Stomach smooth muscle (tissue), 2 donors: ENCODE measurements around the gene CANX.
"Not testable (repeated sequence)": the region's sequence is repeated elsewhere in the genome, so short reads cannot be mapped to it uniquely, and the experiment has no call there.

ENCODE experiments used
- H3K27ac ChIP-seq: one replicate; pipeline ENCODE4 v1.7.0; 2013; ENCODE audit warnings: mild to moderate bottlenecking, low read length, inconsistent platforms
- H3K27me3 ChIP-seq, 2 donors: one replicate each; pipeline ENCODE4 v1.7.0; 2013; ENCODE audit warnings: low read length in 2 of 2; ENCODE audit not compliant: insufficient read depth in 2 of 2, control insufficient read depth in 1 of 2
- H3K36me3 ChIP-seq, 2 donors: one replicate each; pipeline ENCODE4 v1.7.0; 2013; ENCODE audit warnings: low read length in 2 of 2; ENCODE audit not compliant: control insufficient read depth in 2 of 2, insufficient read depth in 2 of 2
- H3K4me1 ChIP-seq: one replicate; pipeline ENCODE4 v1.7.0; 2013; ENCODE audit warnings: low read length; ENCODE audit not compliant: control insufficient read depth, insufficient read depth
- H3K4me3 ChIP-seq, 2 donors: one replicate each; pipeline ENCODE4 v1.7.0; 2013; ENCODE audit warnings: low read length in 2 of 2
- H3K9ac ChIP-seq, 2 donors: one replicate each; pipeline ENCODE4 v1.7.0; 2013; ENCODE audit warnings: low read length in 2 of 2, mild to moderate bottlenecking in 1 of 2
- H3K9me3 ChIP-seq, 2 donors: one replicate each; pipeline ENCODE4 v1.7.0; 2013; ENCODE audit warnings: low read length in 2 of 2; ENCODE audit not compliant: control insufficient read depth in 2 of 2
- donor health status: healthy.
- donor health status: Pancreatic carcinoma.

CANX gene

GRCh38 chr5:179732918-179733771, 34.4 kb downstream of the CANX start:
- Histone ChIP-seq H3K27me3 (no peaks in the 10 kb centered on the region), H3K36me3 (peaks cover 7 to 15% of the 10 kb centered on the region in 2 donors), H3K4me1 (peaks cover 18% of the 10 kb centered on the region), H3K9me3 (no peaks in the 10 kb centered on the region), H3K9ac (peak overlapping the region; percentile 70 to 83), H3K27ac (peak overlapping the region; percentile 76), H3K4me3 (peak overlapping the region; percentile 87 to 96)

GRCh38 chr5:179733772-179734126, 35.0 kb downstream of the CANX start:
- peak overlapping the region; percentile 87 to 96 for H3K4me3 ChIP-seq
- H3K9me3 ChIP-seq: no peaks in the 10 kb centered on the region
- peak overlapping the region; percentile 61 for H3K27ac ChIP-seq
- peak overlapping the region; percentile 70 to 81 for H3K9ac ChIP-seq
- peaks cover 18% of the 10 kb centered on the region for H3K4me1 ChIP-seq
- H3K27me3 ChIP-seq: no peaks in the 10 kb centered on the region
- H3K36me3 ChIP-seq: peaks cover 8 to 11% of the 10 kb centered on the region in 2 donors

- Histone ChIP-seq H3K27me3 (no peaks in the 10 kb centered on the region), H3K9me3 (no peaks in the 10 kb centered on the region), H3K9ac (peak overlapping the region in 1 of 2 donors; percentile 70), H3K27ac (peak overlapping the region; percentile 61), H3K4me3 (peak overlapping the region; percentile 87 to 96), H3K4me1 (peaks cover 18% of the 10 kb centered on the region), H3K36me3 (peaks cover 3 to 7% of the 10 kb centered on the region in 2 donors)
These were observed 35.9 kb downstream of the CANX start for GRCh38 chr5:179734536-179735164.

- Histone ChIP-seq H3K27me3 (no peaks in the 10 kb centered on the region), H3K4me3 (peak overlapping the region in 1 of 2 donors; percentile 15), H3K27ac (no peak overlapping the region), H3K36me3 (peaks cover 0 to 2% of the 10 kb centered on the region in 2 donors), H3K4me1 (peaks cover 16% of the 10 kb centered on the region), H3K9ac (no peak overlapping the region), H3K9me3 (no peaks in the 10 kb centered on the region)
These were observed 40.0 kb downstream of the CANX start for GRCh38 chr5:179738742-179739141.

GRCh38 chr5:179744106-179744505, 45.3 kb downstream of the CANX start:
- H3K27ac ChIP-seq, H3K9ac ChIP-seq, H3K27me3 ChIP-seq, H3K36me3 ChIP-seq, H3K4me3 ChIP-seq, H3K9me3 ChIP-seq, H3K4me1 ChIP-seq: not testable (repeated sequence)

- no peak overlapping the region for H3K27ac ChIP-seq
- H3K36me3 ChIP-seq: peaks cover 0 to 4% of the 10 kb centered on the region in 2 donors
- H3K27me3 ChIP-seq: no peaks in the 10 kb centered on the region
- H3K4me1 ChIP-seq: peaks cover 3% of the 10 kb centered on the region
- H3K4me3 ChIP-seq: no peak overlapping the region
- no peaks in the 10 kb centered on the region for H3K9me3 ChIP-seq
- no peak overlapping the region for H3K9ac ChIP-seq
These were observed 48.1 kb downstream of the CANX start for GRCh38 chr5:179746872-179747271.

GRCh38 chr5:179747811-179748210, 49.0 kb downstream of the CANX start:
- peaks cover 3% of the 10 kb centered on the region for H3K4me1 ChIP-seq
- no peaks in the 10 kb centered on the region for H3K9me3 ChIP-seq
- H3K36me3 ChIP-seq: peaks cover 0 to 4% of the 10 kb centered on the region in 2 donors
- H3K27me3 ChIP-seq: no peaks in the 10 kb centered on the region
- H3K9ac ChIP-seq: no peak overlapping the region
- no peak overlapping the region for H3K4me3 ChIP-seq
- H3K27ac ChIP-seq: no peak overlapping the region

GRCh38 chr5:179749857-179750508, 51.2 kb downstream of the CANX start:
- H3K4me1 ChIP-seq: peaks cover 6% of the 10 kb centered on the region
- no peaks in the 10 kb centered on the region for H3K27me3 ChIP-seq
- no peaks in the 10 kb centered on the region for H3K9me3 ChIP-seq
- peaks cover 0 to 4% of the 10 kb centered on the region in 2 donors for H3K36me3 ChIP-seq
- no peak overlapping the region for H3K4me3 ChIP-seq
- H3K27ac ChIP-seq: no peak overlapping the region
- H3K9ac ChIP-seq: no peak overlapping the region

- no peak overlapping the region for H3K4me3 ChIP-seq
- no peaks in the 10 kb centered on the region for H3K9me3 ChIP-seq
- no peak overlapping the region for H3K27ac ChIP-seq
- H3K4me1 ChIP-seq: peaks cover 14% of the 10 kb centered on the region
- peaks cover 0 to 4% of the 10 kb centered on the region in 2 donors for H3K36me3 ChIP-seq
- no peak overlapping the region for H3K9ac ChIP-seq
- H3K27me3 ChIP-seq: no peaks in the 10 kb centered on the region
These were observed 55.2 kb downstream of the CANX start for GRCh38 chr5:179753971-179754370.

- H3K36me3 ChIP-seq: no peaks in the 10 kb centered on the region
- H3K9me3 ChIP-seq: no peaks in the 10 kb centered on the region
- peaks cover 10% of the 10 kb centered on the region for H3K4me1 ChIP-seq
- no peak overlapping the region for H3K27ac ChIP-seq
- no peak overlapping the region for H3K4me3 ChIP-seq
- no peaks in the 10 kb centered on the region for H3K27me3 ChIP-seq
- peak overlapping the region in 1 of 2 donors; percentile 13 for H3K9ac ChIP-seq
These were observed 56.3 kb downstream of the CANX start for GRCh38 chr5:179755022-179755421.
